ENCODE results near the gene KMT2D. TPM values are rescaled to one million over a fixed set of nuclear protein-coding genes. Genes with fewer than 3 reads are reported as not detected.

The KMT2D gene
- total RNA-seq, 1 donor from 2014 or later: 86.9 TPM

DNA sequence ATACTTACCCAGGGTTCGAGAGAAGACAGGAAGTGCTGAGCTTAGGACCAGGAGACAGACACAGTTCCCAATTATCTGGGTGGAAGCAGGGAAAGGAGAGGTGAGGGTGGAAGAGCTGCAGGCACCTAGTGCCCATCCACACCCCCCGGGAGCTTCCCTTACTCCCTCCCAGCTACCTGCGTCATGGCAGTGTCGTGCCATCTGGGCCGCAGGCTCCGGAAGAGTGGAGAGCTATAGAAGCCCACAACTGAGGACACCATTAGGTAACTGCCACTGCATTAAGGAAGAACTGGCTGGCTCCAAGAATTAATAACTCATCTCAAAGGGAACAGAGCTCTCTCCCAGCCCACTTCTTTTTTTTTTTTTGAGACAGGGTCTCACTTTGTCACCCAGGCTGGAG is 39.8 kb upstream of the KMT2D start:
- peaks cover 60% of the 10 kb centered on the region for H4K20me1 ChIP-seq (ENCODE audit: insufficient read depth, low read length)
- H3K36me3 ChIP-seq (ENCODE audit: insufficient read depth, low read length): peaks cover 51% of the 10 kb centered on the region
- no peak overlapping the region for H3K4me3 ChIP-seq (ENCODE audit: insufficient read depth, low read depth, low read length)
- no peaks in the 10 kb centered on the region for H3K4me1 Mint-ChIP-seq (ENCODE audit: low read depth, unreplicated experiment)
- TF ChIP-seq CTCF (IDR thresholded peaks at IDR 0.05; ENCODE audit: insufficient read depth, low read depth, low read length): no peak
- TF ChIP-seq EZH2 (IDR thresholded peaks at IDR 0.05; ENCODE audit: insufficient read depth, low read length): no peak
- peaks cover 8% of the 10 kb centered on the region for H3K27me3 Mint-ChIP-seq (ENCODE audit: low read depth, unreplicated experiment)
- peaks cover 2% of the 10 kb centered on the region for H3K4me1 ChIP-seq (ENCODE audit: insufficient read depth, low read length)
- H3K27ac ChIP-seq (ENCODE audit: low read depth, low read length): no peak overlapping the region
- peaks cover 11% of the 10 kb centered on the region for H3K79me2 ChIP-seq (ENCODE audit: insufficient read depth, low read length)
- H3K36me3 Mint-ChIP-seq (ENCODE audit: low read depth, unreplicated experiment): peaks cover 36% of the 10 kb centered on the region
- H3K9me3 Mint-ChIP-seq (ENCODE audit: unreplicated experiment): peaks cover 2% of the 10 kb centered on the region
- no peak for DNase-seq (ENCODE audit: low read depth)
- no peak overlapping the region for H2AFZ ChIP-seq (ENCODE audit: low read depth, low read length)
- no peak overlapping the region for H3K4me2 ChIP-seq (ENCODE audit: low read length)
- H3K27ac Mint-ChIP-seq (ENCODE audit: unreplicated experiment): no peak overlapping the region
- H3K9ac ChIP-seq (ENCODE audit: low read length): no peak overlapping the region
- no peaks in the 10 kb centered on the region for H3K9me3 ChIP-seq (ENCODE audit: insufficient read depth, low read depth, low read length)
- H3K27me3 ChIP-seq (ENCODE audit: insufficient read depth, low read length): peaks cover 3% of the 10 kb centered on the region
- FAIRE-seq: no peak
- H3K4me3 Mint-ChIP-seq (ENCODE audit: unreplicated experiment): no peak overlapping the region

DNA sequence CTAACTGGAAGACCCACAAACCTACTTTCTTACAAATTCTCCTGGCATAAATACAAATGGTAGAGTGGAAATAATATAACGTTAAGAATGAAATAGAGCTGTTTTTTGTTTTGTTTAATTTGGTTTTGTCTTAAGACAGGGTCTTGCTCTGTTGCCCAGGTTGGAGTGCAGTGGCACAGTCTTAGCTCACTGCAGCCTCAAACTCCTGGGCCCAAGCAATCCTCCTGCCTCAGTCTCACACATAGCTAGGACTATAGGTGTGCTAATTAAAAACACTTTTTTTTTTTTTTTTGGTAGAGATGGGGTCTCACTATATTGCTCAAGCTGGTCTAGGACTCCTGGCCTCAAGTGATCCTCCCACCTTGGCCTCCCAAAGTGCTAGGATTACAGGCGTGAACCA is 38.1 kb upstream of the KMT2D start:
- Mint-ChIP-seq H3K27me3 (ENCODE audit: low read depth, unreplicated experiment) (peaks cover 18% of the 10 kb centered on the region), H3K9me3 (ENCODE audit: unreplicated experiment) (no peaks in the 10 kb centered on the region), H3K4me1 (ENCODE audit: low read depth, unreplicated experiment) (no peaks in the 10 kb centered on the region), H3K36me3 (ENCODE audit: low read depth, unreplicated experiment) (peaks cover 33% of the 10 kb centered on the region), H3K27ac (ENCODE audit: unreplicated experiment) (no peak overlapping the region), H3K4me3 (ENCODE audit: unreplicated experiment) (no peak overlapping the region)
- H3K9ac ChIP-seq (ENCODE audit: low read length): no peak overlapping the region
- no peak overlapping the region for H2AFZ ChIP-seq (ENCODE audit: low read depth, low read length)
- H3K4me3 ChIP-seq (ENCODE audit: insufficient read depth, low read depth, low read length): no peak overlapping the region
- peaks cover 48% of the 10 kb centered on the region for H3K36me3 ChIP-seq (ENCODE audit: insufficient read depth, low read length)
- TF ChIP-seq CTCF (IDR thresholded peaks at IDR 0.05; ENCODE audit: insufficient read depth, low read depth, low read length): no peak
- TF ChIP-seq EZH2 (IDR thresholded peaks at IDR 0.05; ENCODE audit: insufficient read depth, low read length): no peak
- H3K4me1 ChIP-seq (ENCODE audit: insufficient read depth, low read length): peaks cover 12% of the 10 kb centered on the region
- H3K4me2 ChIP-seq (ENCODE audit: low read length): no peak overlapping the region
- FAIRE-seq (no peak), DNase-seq (ENCODE audit: low read depth) (no peak)
- peaks cover 18% of the 10 kb centered on the region for H3K27me3 ChIP-seq (ENCODE audit: insufficient read depth, low read length)
- H3K9me3 ChIP-seq (ENCODE audit: insufficient read depth, low read depth, low read length): no peaks in the 10 kb centered on the region
- no peak overlapping the region for H3K27ac ChIP-seq (ENCODE audit: low read depth, low read length)
- H4K20me1 ChIP-seq (ENCODE audit: insufficient read depth, low read length): peaks cover 53% of the 10 kb centered on the region
- H3K79me2 ChIP-seq (ENCODE audit: insufficient read depth, low read length): no peaks in the 10 kb centered on the region

GRCh38 chr12:49098035-49098451 is 37.4 kb upstream of the KMT2D start:
- H3K9me3 ChIP-seq (ENCODE audit: insufficient read depth, low read depth, low read length): no peaks in the 10 kb centered on the region
- peaks cover 13% of the 10 kb centered on the region for H3K4me1 ChIP-seq (ENCODE audit: insufficient read depth, low read length)
- peaks cover 21% of the 10 kb centered on the region for H3K27me3 Mint-ChIP-seq (ENCODE audit: low read depth, unreplicated experiment)
- H3K79me2 ChIP-seq (ENCODE audit: insufficient read depth, low read length): no peaks in the 10 kb centered on the region
- H3K4me3 ChIP-seq (ENCODE audit: insufficient read depth, low read depth, low read length): no peak overlapping the region
- H3K36me3 Mint-ChIP-seq (ENCODE audit: low read depth, unreplicated experiment): peaks cover 33% of the 10 kb centered on the region
- H3K27ac ChIP-seq (ENCODE audit: low read depth, low read length): no peak overlapping the region
- no peak for FAIRE-seq
- no peak overlapping the region for H3K4me3 Mint-ChIP-seq (ENCODE audit: unreplicated experiment)
- no peak overlapping the region for H3K4me2 ChIP-seq (ENCODE audit: low read length)
- H3K27ac Mint-ChIP-seq (ENCODE audit: unreplicated experiment): no peak overlapping the region
- peaks cover 49% of the 10 kb centered on the region for H4K20me1 ChIP-seq (ENCODE audit: insufficient read depth, low read length)
- H3K9ac ChIP-seq (ENCODE audit: low read length): no peak overlapping the region
- peaks cover 41% of the 10 kb centered on the region for H3K36me3 ChIP-seq (ENCODE audit: insufficient read depth, low read length)
- no peaks in the 10 kb centered on the region for H3K9me3 Mint-ChIP-seq (ENCODE audit: unreplicated experiment)
- peaks cover 25% of the 10 kb centered on the region for H3K27me3 ChIP-seq (ENCODE audit: insufficient read depth, low read length)
- H3K4me1 Mint-ChIP-seq (ENCODE audit: low read depth, unreplicated experiment): no peaks in the 10 kb centered on the region
- no peak overlapping the region for H2AFZ ChIP-seq (ENCODE audit: low read depth, low read length)
- TF ChIP-seq EZH2 (IDR thresholded peaks at IDR 0.05; ENCODE audit: insufficient read depth, low read length) (no peak), CTCF (IDR thresholded peaks at IDR 0.05; ENCODE audit: insufficient read depth, low read depth, low read length) (peak; percentile 70)
- DNase-seq (ENCODE audit: low read depth): no peak

Measured in astrocyte (in vitro differentiated cells and primary cell).